Naive B cell (primary cell): ENCODE measurements around the gene SAP30BP. TPM values are rescaled to one million over a fixed set of nuclear protein-coding genes. Genes with fewer than 3 reads are reported as not detected.

Experiments
- ATAC-seq, 2 donors: fragments of 150-1000 bp; cut with Tn5 transposase; 2 replicates each; pipeline ENCODE4 v1.10.0; 2021; ENCODE audit warnings: low read depth in 2 of 2, mild to moderate bottlenecking in 2 of 2, moderate library complexity in 2 of 2
- DNase-seq: peaks from one replicate; pipeline ENCODE4 v3.0.0; 2022
- H3K27ac Mint-ChIP-seq, 6 donors: one replicate each; pipeline ENCODE4 v1.8.0; 2020 to 2022; ENCODE audit warnings: mild to moderate bottlenecking in 6 of 6, mixed read lengths in 6 of 6, moderate library complexity in 5 of 6, inconsistent platforms in 2 of 6
- H3K27me3 Mint-ChIP-seq, 3 donors: one replicate each; pipeline ENCODE4 v1.8.0; 2021 to 2022; ENCODE audit warnings: mixed read lengths in 3 of 3, mild to moderate bottlenecking in 1 of 3
- H3K36me3 Mint-ChIP-seq, 2 donors: one replicate each; pipeline ENCODE4 v1.8.0; 2020 to 2022; ENCODE audit warnings: mixed read lengths in 2 of 2, inconsistent platforms in 1 of 2, mild to moderate bottlenecking in 1 of 2
- H3K4me1 Mint-ChIP-seq, 3 donors: one replicate each; pipeline ENCODE4 v1.8.0; 2020 to 2022; ENCODE audit warnings: mixed read lengths in 3 of 3, inconsistent platforms in 1 of 3, mild to moderate bottlenecking in 1 of 3, moderate library complexity in 1 of 3
- H3K4me3 Mint-ChIP-seq, 8 donors: one replicate each; pipeline ENCODE4 v1.8.0; 2020 to 2022; ENCODE audit warnings: mild to moderate bottlenecking in 8 of 8, mixed read lengths in 8 of 8, moderate library complexity in 8 of 8, inconsistent platforms in 2 of 8
- H3K9me3 Mint-ChIP-seq, 7 donors: one replicate each; pipeline ENCODE4 v1.8.0; 2020 to 2022; ENCODE audit warnings: mixed read lengths in 7 of 7, mild to moderate bottlenecking in 5 of 7, inconsistent platforms in 2 of 7, moderate library complexity in 1 of 7
- polyA plus RNA-seq, 6 donors: library from polyadenylated mRNA; unstranded; fragments of 300-500 nt; fragmentation: Illumina TruSeq; gene quantifications; one replicate each; pipeline ENCODE4 v1.2.3, GENCODE V29; 2021; ENCODE audit warnings: low read depth in 6 of 6

Gene SAP30BP
- polyA plus RNA-seq, 6 donors from 2014 or later = 72.3 to 105 (median 95.6) TPM

- ATAC-seq = no peak
- peak overlapping the region in 4 of 6 donors; percentile 11 to 100 (median 96) for H3K27ac Mint-ChIP-seq
Observed at GRCh38 chr17:75665981-75666380, 1.2 kb upstream of the SAP30BP start.

GRCh38 chr17:75667825-75668224 lies 687 bp downstream of the SAP30BP start:
- no peak overlapping the region for H3K27ac Mint-ChIP-seq
- H3K27me3 Mint-ChIP-seq = no peaks in the 10 kb centered on the region

More at GRCh38 chr17:75665981-75666380, 1.2 kb upstream of the SAP30BP start:
- DNase-seq = no peak
- Mint-ChIP-seq H3K4me1 (peaks cover 28 to 54% (median 32%) of the 10 kb centered on the region in 3 donors), H3K27me3 (no peaks in the 10 kb centered on the region), H3K36me3 (peaks cover 8 to 15% of the 10 kb centered on the region in 2 donors), H3K4me3 (peak overlapping the region in 6 of 8 donors; percentile 42 to 87 (median 52)), H3K9me3 (peaks cover 0 to 2% (median 0%) of the 10 kb centered on the region in 7 donors)

GRCh38 chr17:75668489-75668888 lies 1.4 kb downstream of the SAP30BP start:
- DNase-seq = no peak
- Mint-ChIP-seq H3K27me3 (no peaks in the 10 kb centered on the region), H3K27ac (peak overlapping the region in 4 of 6 donors; percentile 7 to 89 (median 62)), H3K36me3 (peaks cover 8% of the 10 kb centered on the region in 2 donors), H3K4me3 (peak overlapping the region in 2 of 8 donors; percentile 30 to 51), H3K9me3 (peaks cover 0 to 2% (median 0%) of the 10 kb centered on the region in 7 donors), H3K4me1 (peaks cover 25 to 39% (median 25%) of the 10 kb centered on the region in 3 donors)
- ATAC-seq = no peak

More at GRCh38 chr17:75667825-75668224, 687 bp downstream of the SAP30BP start:
- DNase-seq (no peak), ATAC-seq (no peak)
- peaks cover 0 to 2% (median 0%) of the 10 kb centered on the region in 7 donors for H3K9me3 Mint-ChIP-seq
- H3K4me1 Mint-ChIP-seq = peaks cover 25 to 45% (median 25%) of the 10 kb centered on the region in 3 donors
- H3K36me3 Mint-ChIP-seq = peaks cover 8% of the 10 kb centered on the region in 2 donors
- H3K4me3 Mint-ChIP-seq = no peak overlapping the region

- peaks cover 8% of the 10 kb centered on the region in 2 donors for H3K36me3 Mint-ChIP-seq
- ATAC-seq (no peak), DNase-seq (no peak)
- peaks cover 12 to 20% (median 12%) of the 10 kb centered on the region in 3 donors for H3K4me1 Mint-ChIP-seq
- no peak overlapping the region for H3K27ac Mint-ChIP-seq
- no peaks in the 10 kb centered on the region for H3K9me3 Mint-ChIP-seq
- H3K27me3 Mint-ChIP-seq = no peaks in the 10 kb centered on the region
- peak overlapping the region in 1 of 8 donors; percentile 61 for H3K4me3 Mint-ChIP-seq
Observed at GRCh38 chr17:75670868-75671267, 3.7 kb downstream of the SAP30BP start.

GRCh38 chr17:75672011-75672410 lies 4.9 kb downstream of the SAP30BP start:
- H3K4me3 Mint-ChIP-seq = peak overlapping the region in 1 of 8 donors; percentile 61
- no peak overlapping the region for H3K27ac Mint-ChIP-seq
- peaks cover 8% of the 10 kb centered on the region in 2 donors for H3K36me3 Mint-ChIP-seq
- no peaks in the 10 kb centered on the region for H3K9me3 Mint-ChIP-seq
- DNase-seq (no peak), ATAC-seq (no peak)
- no peaks in the 10 kb centered on the region for H3K27me3 Mint-ChIP-seq
- peaks cover 11 to 16% (median 12%) of the 10 kb centered on the region in 3 donors for H3K4me1 Mint-ChIP-seq

- H3K27me3 Mint-ChIP-seq = no peaks in the 10 kb centered on the region
- peak overlapping the region in 2 of 6 donors; percentile 5 to 29 for H3K27ac Mint-ChIP-seq
- peaks cover 7 to 20% (median 7%) of the 10 kb centered on the region in 3 donors for H3K4me1 Mint-ChIP-seq
- no peak overlapping the region for H3K4me3 Mint-ChIP-seq
- peaks cover 2 to 7% of the 10 kb centered on the region in 2 donors for H3K36me3 Mint-ChIP-seq
- ATAC-seq = no peak
- no peak for DNase-seq
- no peaks in the 10 kb centered on the region for H3K9me3 Mint-ChIP-seq
Observed at GRCh38 chr17:75673487-75673886, 6.3 kb downstream of the SAP30BP start.

- H3K27me3 Mint-ChIP-seq = no peaks in the 10 kb centered on the region
- H3K36me3 Mint-ChIP-seq = no peaks in the 10 kb centered on the region
- ATAC-seq (no peak), DNase-seq (no peak)
- peaks cover 0 to 8% (median 0%) of the 10 kb centered on the region in 3 donors for H3K4me1 Mint-ChIP-seq
- no peak overlapping the region for H3K27ac Mint-ChIP-seq
- no peaks in the 10 kb centered on the region for H3K9me3 Mint-ChIP-seq
- H3K4me3 Mint-ChIP-seq = no peak overlapping the region
Observed at GRCh38 chr17:75676461-75676860, 9.3 kb downstream of the SAP30BP start.

GRCh38 chr17:75679706-75680211 lies 12.6 kb downstream of the SAP30BP start:
- H3K36me3 Mint-ChIP-seq = no peaks in the 10 kb centered on the region
- no peaks in the 10 kb centered on the region for H3K27me3 Mint-ChIP-seq
- H3K9me3 Mint-ChIP-seq = no peaks in the 10 kb centered on the region
- ATAC-seq (no peak), DNase-seq (no peak)
- H3K4me1 Mint-ChIP-seq = peaks cover 0 to 17% (median 0%) of the 10 kb centered on the region in 3 donors
- no peak overlapping the region for H3K4me3 Mint-ChIP-seq
- H3K27ac Mint-ChIP-seq = peak overlapping the region in 1 of 6 donors; percentile 18

GRCh38 chr17:75680431-75680830 lies 13.3 kb downstream of the SAP30BP start:
- Mint-ChIP-seq H3K27ac (peak overlapping the region in 2 of 6 donors; percentile 18 to 60), H3K9me3 (no peaks in the 10 kb centered on the region), H3K4me3 (no peak overlapping the region), H3K27me3 (no peaks in the 10 kb centered on the region), H3K36me3 (no peaks in the 10 kb centered on the region), H3K4me1 (peaks cover 0 to 20% (median 5%) of the 10 kb centered on the region in 3 donors)
- no peak for DNase-seq
- ATAC-seq = no peak

- no peaks in the 10 kb centered on the region for H3K36me3 Mint-ChIP-seq
- H3K4me3 Mint-ChIP-seq = no peak overlapping the region
- DNase-seq = no peak
- peak overlapping the region in 1 of 6 donors; percentile 70 for H3K27ac Mint-ChIP-seq
- ATAC-seq = no peak
- H3K4me1 Mint-ChIP-seq = peaks cover 7 to 29% (median 13%) of the 10 kb centered on the region in 3 donors
- H3K27me3 Mint-ChIP-seq = no peaks in the 10 kb centered on the region
- H3K9me3 Mint-ChIP-seq = no peaks in the 10 kb centered on the region
Observed at GRCh38 chr17:75681289-75681688, 14.2 kb downstream of the SAP30BP start.

- Mint-ChIP-seq H3K4me1 (peaks cover 21 to 46% (median 31%) of the 10 kb centered on the region in 3 donors), H3K36me3 (no peaks in the 10 kb centered on the region), H3K4me3 (no peak overlapping the region), H3K9me3 (no peaks in the 10 kb centered on the region), H3K27ac (peak overlapping the region in 1 of 6 donors; percentile 70), H3K27me3 (no peaks in the 10 kb centered on the region)
- no peak for ATAC-seq
- DNase-seq = no peak
Observed at GRCh38 chr17:75683583-75683982, 16.4 kb downstream of the SAP30BP start.

GRCh38 chr17:75684249-75684648 lies 17.1 kb downstream of the SAP30BP start:
- ATAC-seq = no peak
- Mint-ChIP-seq H3K36me3 (no peaks in the 10 kb centered on the region), H3K27ac (peak overlapping the region in 1 of 6 donors; percentile 47), H3K9me3 (no peaks in the 10 kb centered on the region), H3K27me3 (no peaks in the 10 kb centered on the region), H3K4me1 (peaks cover 27 to 53% (median 38%) of the 10 kb centered on the region in 3 donors), H3K4me3 (no peak overlapping the region)
- DNase-seq = no peak

- Mint-ChIP-seq H3K9me3 (no peaks in the 10 kb centered on the region), H3K4me3 (no peak overlapping the region), H3K4me1 (peaks cover 34 to 59% (median 45%) of the 10 kb centered on the region in 3 donors), H3K27me3 (no peaks in the 10 kb centered on the region), H3K36me3 (no peaks in the 10 kb centered on the region), H3K27ac (peak overlapping the region in 1 of 6 donors; percentile 72)
- ATAC-seq = no peak
- DNase-seq = no peak
Observed at GRCh38 chr17:75684924-75685323, 17.8 kb downstream of the SAP30BP start.

- Mint-ChIP-seq H3K27ac (peak overlapping the region in 3 of 6 donors; percentile 47 to 93 (median 53)), H3K4me3 (no peak overlapping the region), H3K9me3 (no peaks in the 10 kb centered on the region), H3K36me3 (no peaks in the 10 kb centered on the region), H3K27me3 (no peaks in the 10 kb centered on the region), H3K4me1 (peaks cover 34 to 64% (median 49%) of the 10 kb centered on the region in 3 donors)
- ATAC-seq = no peak
- DNase-seq = no peak
Observed at GRCh38 chr17:75685499-75685898, 18.4 kb downstream of the SAP30BP start.
